CD14-positive monocyte (primary cell): ENCODE measurements around the gene LRIT1. TPM values are rescaled to one million over a fixed set of nuclear protein-coding genes. Genes with fewer than 3 reads are reported as not detected.

ENCODE experiments used
- DNase-seq, 3 donors: peaks; one replicate each; pipeline ENCODE4 v3.0.0-alpha.2; 2011 to 2022
- H2AFZ ChIP-seq: 2 replicates; pipeline ENCODE4 v1.6.0; 2012; ENCODE audit warnings: mild to moderate bottlenecking, low read depth, low read length, inconsistent platforms; ENCODE audit not compliant: insufficient read depth, poor library complexity, severe bottlenecking
- H3K27ac ChIP-seq, 2 donors: 1 replicate in 1 of 2; 2 replicates in 1 of 2; pipeline ENCODE4 v1.5.1; 2012 to 2013; ENCODE audit warnings: low read length in 2 of 2, control low read depth in 1 of 2, inconsistent platforms in 1 of 2, low read depth in 1 of 2, mild to moderate bottlenecking in 1 of 2
- H3K27me3 ChIP-seq, 2 donors: one replicate each; pipeline versions ENCODE4 v1.6.0 to v1.6.1; 2011 to 2013; ENCODE audit warnings: low read length in 2 of 2; ENCODE audit not compliant: control insufficient read depth in 2 of 2, insufficient read depth in 2 of 2
- H3K36me3 ChIP-seq, 2 donors: replicated peaks in 1 of 2; 1 replicate in 1 of 2; 2 replicates in 1 of 2; pipeline versions ENCODE4 v1.5.1 to v1.6.1; 2012 to 2013; ENCODE audit warnings: low read length in 2 of 2, control low read depth in 1 of 2, inconsistent platforms in 1 of 2, mild to moderate bottlenecking in 1 of 2; ENCODE audit not compliant: insufficient read depth in 2 of 2, control insufficient read depth in 1 of 2
- H3K4me1 ChIP-seq, 2 donors: 1 replicate in 1 of 2; 2 replicates in 1 of 2; pipeline versions ENCODE4 v1.5.1 to v1.6.1; 2012 to 2013; ENCODE audit warnings: low read length in 2 of 2, control low read depth in 1 of 2, inconsistent platforms in 1 of 2, mild to moderate bottlenecking in 1 of 2, moderate library complexity in 1 of 2; ENCODE audit not compliant: insufficient read depth in 2 of 2, control insufficient read depth in 1 of 2
- H3K4me2 ChIP-seq: replicated peaks from 2 replicates; pipeline ENCODE3; 2012; ENCODE audit warnings: low read length, moderate library complexity, mild to moderate bottlenecking; ENCODE audit not compliant: poor library complexity, severe bottlenecking; ENCODE audit errors: extremely low read depth
- H3K4me3 ChIP-seq, 3 experiments: fragments of 200-600 bp in 1 of 3; sonication (generic) in 1 of 3; replicated peaks in 1 of 3; 1 replicate in 2 of 3; 2 replicates in 1 of 3; pipeline ENCODE4 v1.5.1; 2011 to 2013; ENCODE audit warnings: low read length in 3 of 3, mild to moderate bottlenecking in 3 of 3, control low read depth in 2 of 3, low read depth in 2 of 3, inconsistent platforms in 1 of 3, moderate library complexity in 1 of 3
- H3K79me2 ChIP-seq: 2 replicates; pipeline ENCODE4 v1.6.0; 2012; ENCODE audit warnings: mild to moderate bottlenecking, control low read depth, inconsistent platforms, low read length, moderate library complexity; ENCODE audit not compliant: insufficient read depth
- H3K9ac ChIP-seq: 2 replicates; pipeline ENCODE4 v1.6.0; 2017; ENCODE audit warnings: low read length, mild to moderate bottlenecking; ENCODE audit not compliant: insufficient read depth, poor library complexity, severe bottlenecking
- H3K9me3 ChIP-seq, 2 donors: replicated peaks in 1 of 2; 1 replicate in 1 of 2; 2 replicates in 1 of 2; pipeline versions ENCODE4 v1.5.1 to v1.6.1; 2012 to 2013; ENCODE audit warnings: low read length in 2 of 2, control low read depth in 1 of 2; ENCODE audit not compliant: control insufficient read depth in 1 of 2, insufficient read depth in 1 of 2
- H4K20me1 ChIP-seq: 2 replicates; pipeline ENCODE4 v1.6.0; 2012; ENCODE audit warnings: mild to moderate bottlenecking, low read length, control low read depth, moderate library complexity; ENCODE audit not compliant: insufficient read depth
- H3K27ac Mint-ChIP-seq, 7 donors: one replicate each; pipeline ENCODE4 v1.8.0; 2020; ENCODE audit warnings: mild to moderate bottlenecking in 7 of 7, mixed read lengths in 7 of 7, moderate library complexity in 6 of 7, inconsistent platforms in 2 of 7
- H3K27me3 Mint-ChIP-seq, 3 donors: one replicate each; pipeline ENCODE4 v1.8.0; 2021 to 2022; ENCODE audit warnings: low read depth in 3 of 3, mild to moderate bottlenecking in 3 of 3, mixed read lengths in 3 of 3, moderate library complexity in 3 of 3, inconsistent platforms in 1 of 3
- H3K36me3 Mint-ChIP-seq, 2 donors: one replicate each; pipeline ENCODE4 v1.8.0; 2020; ENCODE audit warnings: mixed read lengths in 2 of 2, inconsistent platforms in 1 of 2, mild to moderate bottlenecking in 1 of 2
- H3K4me1 Mint-ChIP-seq: one replicate; pipeline ENCODE4 v1.8.0; 2020; ENCODE audit warnings: mild to moderate bottlenecking, mixed read lengths
- H3K4me3 Mint-ChIP-seq, 2 donors: one replicate each; pipeline ENCODE4 v1.8.0; 2020; ENCODE audit warnings: mild to moderate bottlenecking in 2 of 2, mixed read lengths in 2 of 2, moderate library complexity in 1 of 2
- H3K9me3 Mint-ChIP-seq, 7 donors: one replicate each; pipeline ENCODE4 v1.8.0; 2020 to 2022; ENCODE audit warnings: mixed read lengths in 7 of 7, mild to moderate bottlenecking in 6 of 7, moderate library complexity in 6 of 7, inconsistent platforms in 2 of 7
- CTCF ChIP-seq: fragments of 200-600 bp; IDR thresholded peaks from one replicate; pipeline ENCODE4 v1.8.0; 2022; ENCODE audit warnings: antibody characterized with exemption, mild to moderate bottlenecking
- WGBS: methylation state at CpG from one replicate; pipeline ENCODE4 v1.1.5; 2013; ENCODE audit warnings: missing lambda C conversion rate; ENCODE audit not compliant: insufficient coverage; 5-methylcytosine and 5-hydroxymethylcytosine counted together
- intact Hi-C, 2 donors: fragments of 100-400 bp; cut with micrococcal nuclease; formaldehyde crosslinking; loops; one replicate each; pipeline versions ENCODE4 v1.15.0 to v1.15.1; 2023
- polyA plus RNA-seq, 3 donors: library from polyadenylated mRNA; depleted of rRNA in 1 of 3; unstranded in 2 of 3; stranded (reverse) in 1 of 3; fragments of 300-500 nt in 2 of 3; fragments of >200 nt in 1 of 3; fragmentation: Illumina TruSeq in 2 of 3; gene quantifications; 1 replicate in 2 of 3; 2 replicates in 1 of 3; pipeline ENCODE4 v1.2.3, GENCODE V29; 2012 to 2021

The LRIT1 gene
- polyA plus RNA-seq, 3 donors, result not detected

DNA sequence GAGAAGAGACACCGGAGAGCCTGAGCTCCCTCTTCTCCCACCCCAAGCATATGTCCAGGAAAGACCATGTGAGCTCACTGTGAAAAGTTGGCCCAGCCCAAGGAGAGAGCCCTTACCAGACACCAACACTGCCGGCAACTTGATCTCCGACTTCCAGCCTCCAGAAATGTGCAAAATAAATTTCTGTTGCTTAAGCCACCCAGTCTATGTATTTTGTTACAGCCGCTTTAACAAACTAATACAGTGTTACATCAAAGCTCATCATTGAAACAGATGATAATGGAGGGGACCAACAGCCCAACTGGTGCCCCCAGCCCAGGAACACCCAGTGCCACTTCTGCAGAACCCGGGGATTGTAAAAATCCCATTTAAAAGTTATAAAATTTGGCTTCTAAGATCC, 22.4 kb upstream of the LRIT1 start:
- no peak overlapping the region for H3K27ac ChIP-seq
- no peaks in the 10 kb centered on the region for H4K20me1 ChIP-seq
- Mint-ChIP-seq H3K27ac (no peak overlapping the region), H3K36me3 (no peaks in the 10 kb centered on the region), H3K4me1 (no peaks in the 10 kb centered on the region), H3K4me3 (no peak overlapping the region), H3K9me3 (no peaks in the 10 kb centered on the region), H3K27me3 (peaks cover 2 to 5% (median 4%) of the 10 kb centered on the region in 3 donors)
- H3K4me2 ChIP-seq, result no peak overlapping the region
- H3K4me1 ChIP-seq, result no peaks in the 10 kb centered on the region
- no peak for DNase-seq
- no peak for TF ChIP-seq CTCF
- no peaks in the 10 kb centered on the region for H3K9me3 ChIP-seq
- no peak overlapping the region for H2AFZ ChIP-seq
- H3K27me3 ChIP-seq, result no peaks in the 10 kb centered on the region
- intact Hi-C loops, result loop anchor here (1.0 to 2.0 kb wide), 2 partner anchors 273 to 274 kb away; no protein-coding TSS in a partner anchor
- 100% methylated on average over 1 of the region's 5 CpGs for WGBS
- no peaks in the 10 kb centered on the region for H3K79me2 ChIP-seq
- H3K9ac ChIP-seq, result no peak overlapping the region
- no peak overlapping the region for H3K4me3 ChIP-seq
- no peaks in the 10 kb centered on the region for H3K36me3 ChIP-seq

DNA sequence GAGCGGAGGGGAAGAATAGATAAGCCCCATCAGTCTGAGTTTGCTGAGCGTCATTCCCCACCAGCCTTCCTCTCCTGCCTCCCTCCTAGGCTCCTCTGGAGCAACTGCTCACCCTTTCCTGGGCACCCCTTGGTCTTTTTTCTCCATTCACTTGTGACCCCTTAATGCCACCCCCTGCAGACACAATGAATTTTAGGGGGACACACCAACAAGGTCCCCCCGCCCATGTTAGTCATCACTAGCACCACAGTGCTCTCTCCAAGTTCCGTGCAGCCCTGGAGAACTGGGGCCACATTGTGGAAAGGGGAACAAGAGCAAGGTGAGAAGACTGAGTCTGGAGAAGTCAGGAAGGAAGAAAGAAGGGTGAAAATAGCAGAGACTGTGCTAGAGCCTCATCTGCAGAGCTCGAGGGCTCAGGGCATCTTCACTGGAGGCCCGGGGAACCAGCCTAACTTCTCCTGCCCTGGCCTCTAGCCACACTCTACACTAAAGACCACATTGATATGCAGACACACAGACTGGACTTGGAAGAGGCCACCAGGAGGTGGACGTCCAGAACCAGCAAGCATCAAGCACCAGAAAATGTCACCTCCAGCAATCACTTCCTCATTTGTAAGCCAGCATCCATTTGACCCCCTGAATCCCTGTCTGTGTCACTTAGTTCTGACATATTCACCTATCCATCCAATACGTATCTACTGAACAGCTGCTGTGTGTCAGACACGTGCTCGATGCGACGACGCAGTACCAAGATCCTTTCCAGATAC, 21.0 kb upstream of the LRIT1 start:
- H3K27ac Mint-ChIP-seq, result peak overlapping the region in 1 of 7 donors; percentile 43
- no peak overlapping the region for H3K4me3 Mint-ChIP-seq
- intact Hi-C loops, result no loop called here

More for the DNA sequence above, 21.0 kb upstream of the LRIT1 start:
- Histone ChIP-seq H4K20me1 (no peaks in the 10 kb centered on the region), H3K4me1 (no peaks in the 10 kb centered on the region), H3K27ac (no peak overlapping the region), H3K27me3 (no peaks in the 10 kb centered on the region), H3K36me3 (no peaks in the 10 kb centered on the region), H3K9ac (no peak overlapping the region), H3K79me2 (no peaks in the 10 kb centered on the region), H3K9me3 (no peaks in the 10 kb centered on the region), H3K4me3 (no peak overlapping the region), H2AFZ (no peak overlapping the region), H3K4me2 (no peak overlapping the region)
- H3K9me3 Mint-ChIP-seq, result no peaks in the 10 kb centered on the region
- peaks cover 1 to 3% (median 2%) of the 10 kb centered on the region in 3 donors for H3K27me3 Mint-ChIP-seq
- 80% methylated on average over 11 of the region's 13 CpGs for WGBS
- H3K4me1 Mint-ChIP-seq, result no peaks in the 10 kb centered on the region
- H3K36me3 Mint-ChIP-seq, result no peaks in the 10 kb centered on the region
- no peak for DNase-seq
- TF ChIP-seq CTCF, result no peak
